Liver (tissue), 9 donors: ENCODE measurements around the gene TERT. TPM values are rescaled to one million over a fixed set of nuclear protein-coding genes. Genes with fewer than 3 reads are reported as not detected.

Experiments
- DNase-seq: peaks from one replicate; pipeline ENCODE4 v3.0.0-alpha.2; 2017; ENCODE audit warnings: low spot score
- H3K27ac ChIP-seq, 2 donors: one replicate each; pipeline ENCODE4 v1.7.0; 2013; ENCODE audit warnings: inconsistent platforms in 2 of 2, low read length in 2 of 2, control low read depth in 1 of 2, low read depth in 1 of 2, mild to moderate bottlenecking in 1 of 2
- H3K27me3 ChIP-seq, 4 donors: one replicate each; pipeline versions ENCODE4 v1.6.1 to v1.7.0; 2013; ENCODE audit warnings: low read length in 3 of 4, inconsistent platforms in 1 of 4, mild to moderate bottlenecking in 1 of 4, moderate library complexity in 1 of 4; ENCODE audit not compliant: control insufficient read depth in 4 of 4, insufficient read depth in 4 of 4
- H3K36me3 ChIP-seq, 4 donors: one replicate each; pipeline versions ENCODE4 v1.6.1 to v1.7.0; 2013; ENCODE audit warnings: low read length in 3 of 4, mild to moderate bottlenecking in 3 of 4, low read depth in 1 of 4, moderate library complexity in 1 of 4; ENCODE audit not compliant: control insufficient read depth in 4 of 4, insufficient read depth in 3 of 4
- H3K4me1 ChIP-seq, 4 donors: one replicate each; pipeline versions ENCODE4 v1.6.1 to v1.7.0; 2013; ENCODE audit warnings: low read length in 3 of 4, mild to moderate bottlenecking in 3 of 4, moderate library complexity in 1 of 4; ENCODE audit not compliant: control insufficient read depth in 4 of 4, insufficient read depth in 4 of 4
- H3K4me3 ChIP-seq, 3 donors: one replicate each; pipeline versions ENCODE4 v1.6.1 to v1.7.0; 2013; ENCODE audit warnings: low read length in 3 of 3, control low read depth in 1 of 3, low read depth in 1 of 3, mild to moderate bottlenecking in 1 of 3
- H3K9ac ChIP-seq, 2 donors: one replicate each; pipeline ENCODE4 v1.7.0; 2013; ENCODE audit warnings: low read length in 2 of 2, mild to moderate bottlenecking in 2 of 2, moderate library complexity in 2 of 2, control low read depth in 1 of 2, low read depth in 1 of 2
- H3K9me3 ChIP-seq, 4 donors: one replicate each; pipeline versions ENCODE4 v1.6.1 to v1.7.0; 2013; ENCODE audit warnings: low read length in 3 of 4; ENCODE audit not compliant: control insufficient read depth in 4 of 4
- EGR1 ChIP-seq, 2 donors: IDR thresholded peaks; 2 replicates each; pipeline ENCODE4 v1.6.1; 2016 to 2018; ENCODE audit warnings: antibody characterized with exemption in 2 of 2, low read depth in 2 of 2
- FOXA1 ChIP-seq: IDR thresholded peaks from 2 replicates; pipeline ENCODE4 v1.6.1; 2016; ENCODE audit warnings: antibody characterized with exemption
- FOXA2 ChIP-seq: IDR thresholded peaks from 2 replicates; pipeline ENCODE4 v1.6.1; 2016; ENCODE audit warnings: antibody characterized with exemption
- GABPA ChIP-seq, 2 donors: IDR thresholded peaks in 1 of 2; conservative IDR thresholded peaks in 1 of 2; 2 replicates each; pipeline ENCODE4 v1.6.1; 2016; ENCODE audit warnings: antibody characterized with exemption in 2 of 2, mild to moderate bottlenecking in 1 of 2, moderate library complexity in 1 of 2
- HNF4A ChIP-seq, 2 donors: conservative IDR thresholded peaks; 2 replicates each; pipeline ENCODE4 v1.6.1; 2016; ENCODE audit warnings: antibody characterized with exemption in 2 of 2, mild to moderate bottlenecking in 2 of 2
- HNF4G ChIP-seq: IDR thresholded peaks from 2 replicates; pipeline ENCODE4 v1.6.1; 2016; ENCODE audit warnings: antibody characterized with exemption
- JUND ChIP-seq, 2 donors: IDR thresholded peaks; 2 replicates each; pipeline ENCODE4 v1.6.1; 2016; ENCODE audit warnings: antibody characterized with exemption in 2 of 2
- NR2F2 ChIP-seq: IDR thresholded peaks from 2 replicates; pipeline ENCODE4 v1.6.1; 2016; ENCODE audit warnings: antibody characterized with exemption
- RAD21 ChIP-seq, 2 donors: IDR thresholded peaks; 2 replicates each; pipeline ENCODE4 v1.6.1; 2016; ENCODE audit warnings: antibody characterized with exemption in 2 of 2, mild to moderate bottlenecking in 2 of 2
- REST ChIP-seq: IDR thresholded peaks from 2 replicates; pipeline ENCODE4 v1.6.1; 2016; ENCODE audit warnings: antibody characterized with exemption, mild to moderate bottlenecking
- RXRA ChIP-seq, 2 donors: IDR thresholded peaks; 2 replicates each; pipeline ENCODE4 v1.6.1; 2017 to 2018; ENCODE audit warnings: antibody characterized with exemption in 2 of 2, mild to moderate bottlenecking in 1 of 2
- SP1 ChIP-seq: IDR thresholded peaks from 2 replicates; pipeline ENCODE4 v1.6.1; 2018; ENCODE audit warnings: antibody characterized with exemption, mild to moderate bottlenecking
- TAF1 ChIP-seq: conservative IDR thresholded peaks from 2 replicates; pipeline ENCODE4 v1.6.1; 2016; ENCODE audit warnings: antibody characterized with exemption, mild to moderate bottlenecking
- YY1 ChIP-seq: IDR thresholded peaks from 2 replicates; pipeline ENCODE4 v1.6.1; 2016; ENCODE audit warnings: antibody characterized with exemption, mild to moderate bottlenecking
- WGBS: extraction: QIAGEN DNeasy Blood & Tissue Kit; methylation state at CpG from one replicate; pipeline ENCODE4 v1.1.7; 2013; 5-methylcytosine and 5-hydroxymethylcytosine counted together
- polyA plus RNA-seq, 2 donors: library from polyadenylated mRNA; stranded (reverse) in 1 of 2; unstranded in 1 of 2; fragments of 200-250 nt in 1 of 2; fragments of >200 nt in 1 of 2; fragmentation: Nextera tagmentation in 1 of 2; extraction: Ambion mirVana in 1 of 2; gene quantifications; one replicate each; pipeline versions ENCODE4 v1.2.1 to v1.2.3, GENCODE V29; 2013 to 2015
- total RNA-seq, 2 donors: library from RNA; depleted of rRNA; stranded (reverse); fragments of >200 nt; gene quantifications; one replicate each; pipeline ENCODE4 v1.2.3, GENCODE V29; 2014
- TF ChIP-seq, protein P1 (sequence below): fragments of 150-350 bp; IDR thresholded peaks from 2 replicates; pipeline ENCODE4 v1.5.1; 2017; ENCODE audit warnings: improper control_type of control experiment, low read depth, low read length; ENCODE audit not compliant: missing input control
- TF ChIP-seq, protein P2 (sequence below): IDR thresholded peaks from 2 replicates; pipeline ENCODE4 v1.6.1; 2016; ENCODE audit warnings: antibody characterized with exemption
- TF ChIP-seq, protein P3 (sequence below): IDR thresholded peaks from 2 replicates; pipeline ENCODE4 v1.6.1; 2016; ENCODE audit warnings: antibody characterized with exemption
- donor health status: healthy.
- donor health status: healthy.
- donor health status: healthy.
- donor health status: healthy.
- donor health status: healthy.

TERT gene
- total and polyA plus RNA-seq, 4 donors, result 0.14 TPM; not detected in 3

GRCh38 chr5:1220831-1221230 lies 74.0 kb downstream of the TERT start:
- DNase-seq, result no peak
- no peaks in the 10 kb centered on the region for H3K36me3 ChIP-seq
- no peaks in the 10 kb centered on the region for H3K4me1 ChIP-seq
- no peak for TF ChIP-seq SP1
- TF ChIP-seq, protein P1, sequence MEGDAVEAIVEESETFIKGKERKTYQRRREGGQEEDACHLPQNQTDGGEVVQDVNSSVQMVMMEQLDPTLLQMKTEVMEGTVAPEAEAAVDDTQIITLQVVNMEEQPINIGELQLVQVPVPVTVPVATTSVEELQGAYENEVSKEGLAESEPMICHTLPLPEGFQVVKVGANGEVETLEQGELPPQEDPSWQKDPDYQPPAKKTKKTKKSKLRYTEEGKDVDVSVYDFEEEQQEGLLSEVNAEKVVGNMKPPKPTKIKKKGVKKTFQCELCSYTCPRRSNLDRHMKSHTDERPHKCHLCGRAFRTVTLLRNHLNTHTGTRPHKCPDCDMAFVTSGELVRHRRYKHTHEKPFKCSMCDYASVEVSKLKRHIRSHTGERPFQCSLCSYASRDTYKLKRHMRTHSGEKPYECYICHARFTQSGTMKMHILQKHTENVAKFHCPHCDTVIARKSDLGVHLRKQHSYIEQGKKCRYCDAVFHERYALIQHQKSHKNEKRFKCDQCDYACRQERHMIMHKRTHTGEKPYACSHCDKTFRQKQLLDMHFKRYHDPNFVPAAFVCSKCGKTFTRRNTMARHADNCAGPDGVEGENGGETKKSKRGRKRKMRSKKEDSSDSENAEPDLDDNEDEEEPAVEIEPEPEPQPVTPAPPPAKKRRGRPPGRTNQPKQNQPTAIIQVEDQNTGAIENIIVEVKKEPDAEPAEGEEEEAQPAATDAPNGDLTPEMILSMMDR, result no peak
- TF ChIP-seq FOXA1, result no peak
- no peak for TF ChIP-seq EGR1 (IDR thresholded peaks at IDR 0.05; ENCODE audit: low read depth in 2 of 2)
- TF ChIP-seq HNF4A (conservative IDR thresholded peaks at IDR 0.05), result no peak
- H3K9ac ChIP-seq, result no peak overlapping the region
- H3K9me3 ChIP-seq, result peaks cover 0 to under 1% (median 0%) of the 10 kb centered on the region in 4 donors
- H3K27ac ChIP-seq, result no peak overlapping the region
- WGBS, result 92% methylated on average over 19 of the region's 19 CpGs
- no peaks in the 10 kb centered on the region for H3K27me3 ChIP-seq
- no peak overlapping the region for H3K4me3 ChIP-seq

GRCh38 chr5:1220351-1220750 lies 74.5 kb downstream of the TERT start:
- no peak overlapping the region for H3K9ac ChIP-seq
- no peaks in the 10 kb centered on the region for H3K4me1 ChIP-seq
- no peaks in the 10 kb centered on the region for H3K36me3 ChIP-seq
- H3K9me3 ChIP-seq, result peaks cover 0 to 2% (median 0%) of the 10 kb centered on the region in 4 donors
- TF ChIP-seq RXRA (IDR thresholded peaks at IDR 0.05), result no peak
- TF ChIP-seq, protein P2, sequence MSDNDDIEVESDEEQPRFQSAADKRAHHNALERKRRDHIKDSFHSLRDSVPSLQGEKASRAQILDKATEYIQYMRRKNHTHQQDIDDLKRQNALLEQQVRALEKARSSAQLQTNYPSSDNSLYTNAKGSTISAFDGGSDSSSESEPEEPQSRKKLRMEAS, result no peak
- TF ChIP-seq JUND (IDR thresholded peaks at IDR 0.05), result no peak
- no peak for TF ChIP-seq GABPA (IDR thresholded peaks at IDR 0.05 in 1 of 2, conservative IDR thresholded peaks at IDR 0.05 in 1 of 2)
- H3K4me3 ChIP-seq, result no peak overlapping the region
- 82% methylated on average over 9 of the region's 9 CpGs for WGBS
- DNase-seq, result no peak
- H3K27ac ChIP-seq, result no peak overlapping the region
- no peaks in the 10 kb centered on the region for H3K27me3 ChIP-seq

- no peak for DNase-seq
- no peaks in the 10 kb centered on the region for H3K27me3 ChIP-seq
- WGBS, result 90% methylated on average over 11 of the region's 11 CpGs
- H3K36me3 ChIP-seq, result no peaks in the 10 kb centered on the region
- no peak overlapping the region for H3K4me3 ChIP-seq
- H3K4me1 ChIP-seq, result no peaks in the 10 kb centered on the region
- H3K9me3 ChIP-seq, result peaks cover 0 to 2% (median 0%) of the 10 kb centered on the region in 4 donors
- no peak overlapping the region for H3K9ac ChIP-seq
- H3K27ac ChIP-seq, result no peak overlapping the region
- no peak for TF ChIP-seq YY1
- no peak for TF ChIP-seq JUND (IDR thresholded peaks at IDR 0.05)
- no peak for TF ChIP-seq RXRA (IDR thresholded peaks at IDR 0.05)
- TF ChIP-seq, protein P1, result no peak
- no peak for TF ChIP-seq REST
- TF ChIP-seq FOXA1, result no peak
- TF ChIP-seq GABPA (IDR thresholded peaks at IDR 0.05 in 1 of 2, conservative IDR thresholded peaks at IDR 0.05 in 1 of 2), result no peak
- no peak for TF ChIP-seq NR2F2
- TF ChIP-seq, protein P3, sequence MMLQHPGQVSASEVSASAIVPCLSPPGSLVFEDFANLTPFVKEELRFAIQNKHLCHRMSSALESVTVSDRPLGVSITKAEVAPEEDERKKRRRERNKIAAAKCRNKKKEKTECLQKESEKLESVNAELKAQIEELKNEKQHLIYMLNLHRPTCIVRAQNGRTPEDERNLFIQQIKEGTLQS, result no peak
- TF ChIP-seq, protein P2, result no peak
- TF ChIP-seq SP1, result no peak
- no peak for TF ChIP-seq RAD21 (IDR thresholded peaks at IDR 0.05)
- TF ChIP-seq EGR1 (IDR thresholded peaks at IDR 0.05; ENCODE audit: low read depth in 2 of 2), result no peak
- no peak for TF ChIP-seq HNF4G
- no peak for TF ChIP-seq FOXA2
- TF ChIP-seq TAF1, result no peak
- TF ChIP-seq HNF4A (conservative IDR thresholded peaks at IDR 0.05), result no peak
Measured at GRCh38 chr5:1219768-1220100, 75.1 kb downstream of the TERT start.
